Measurements from ENCODE around the gene TBX3. TPM values are rescaled to one million over a fixed set of nuclear protein-coding genes. Genes with fewer than 3 reads are reported as not detected.

TBX3 gene
- polyA plus RNA-seq, 1 of the 3 experiments (the other 2 are of a cell fraction), result 10.2 TPM

DNA sequence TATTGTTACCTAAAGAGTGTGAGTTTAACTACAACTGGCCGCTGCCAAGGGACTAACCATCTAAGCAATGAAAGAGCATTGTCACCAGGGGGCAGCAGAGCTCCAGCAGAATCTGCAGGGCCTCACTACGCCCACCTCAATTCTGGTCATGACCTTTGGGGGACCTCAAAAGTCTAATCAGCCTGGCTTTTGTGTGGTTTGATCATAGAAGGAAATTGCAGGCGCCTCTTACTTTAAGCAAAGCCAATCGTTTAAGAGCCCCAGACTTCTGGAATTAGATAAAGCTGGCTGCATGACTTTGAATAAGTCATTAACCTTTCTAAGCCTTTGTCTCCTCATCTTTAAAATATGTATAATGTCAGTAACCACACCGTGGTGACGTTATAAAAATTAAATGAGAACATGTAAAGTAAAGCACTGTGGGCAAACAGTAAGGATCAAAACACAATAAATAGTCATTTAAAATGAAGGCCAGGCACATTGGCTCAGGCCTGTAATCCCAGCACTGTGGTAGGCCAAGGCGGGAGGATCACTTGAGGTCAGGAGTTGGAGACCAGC lies 58.6 kb downstream of the TBX3 start:
- WGBS (ENCODE audit: low lambda C conversion rate), result 43% methylated on average over 7 of the region's 7 CpGs
- Histone ChIP-seq H3F3A (replicated peaks; ENCODE audit: insufficient read depth) (no peaks in the 10 kb centered on the region), H4K20me1 (ENCODE audit: insufficient read depth) (no peaks in the 10 kb centered on the region), H2AFZ (ENCODE audit: low read depth) (no peak overlapping the region), H3K9me3 (no peaks in the 10 kb centered on the region), H3K4me1 (ENCODE audit: control insufficient read depth in 1 of 2, insufficient read depth in 2 of 2, low read depth in 1 of 2, low read length in 1 of 2) (no peaks in the 10 kb centered on the region), H3K9ac (no peak overlapping the region), H3K4me3 (ENCODE audit: low read depth in 2 of 2, low read length in 1 of 2) (no peak overlapping the region; a peak in 1 of 4 replicates), H3K36me3 (replicated peaks in 1 of 2; ENCODE audit: control insufficient read depth in 1 of 2, insufficient read depth in 2 of 2, low read length in 1 of 2) (no peaks in the 10 kb centered on the region), H3K4me2 (no peak overlapping the region), H3K9me2 (no peaks in the 10 kb centered on the region), H3K79me2 (ENCODE audit: insufficient read depth) (no peaks in the 10 kb centered on the region), H3K27me3 (ENCODE audit: insufficient read depth) (no peaks in the 10 kb centered on the region), H3K27ac (ENCODE audit: low read depth in 2 of 2, low read length in 1 of 2) (no peak overlapping the region)
- POLR2A ChIA-PET, result no interaction called here
- peak; percentile 68 for DNase-seq
- TF ChIP-seq, protein P1, sequence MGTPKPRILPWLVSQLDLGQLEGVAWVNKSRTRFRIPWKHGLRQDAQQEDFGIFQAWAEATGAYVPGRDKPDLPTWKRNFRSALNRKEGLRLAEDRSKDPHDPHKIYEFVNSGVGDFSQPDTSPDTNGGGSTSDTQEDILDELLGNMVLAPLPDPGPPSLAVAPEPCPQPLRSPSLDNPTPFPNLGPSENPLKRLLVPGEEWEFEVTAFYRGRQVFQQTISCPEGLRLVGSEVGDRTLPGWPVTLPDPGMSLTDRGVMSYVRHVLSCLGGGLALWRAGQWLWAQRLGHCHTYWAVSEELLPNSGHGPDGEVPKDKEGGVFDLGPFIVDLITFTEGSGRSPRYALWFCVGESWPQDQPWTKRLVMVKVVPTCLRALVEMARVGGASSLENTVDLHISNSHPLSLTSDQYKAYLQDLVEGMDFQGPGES (IDR thresholded peaks at IDR 0.05; ENCODE audit: low read depth, low read length), result no peak
- TF ChIP-seq, protein P2, sequence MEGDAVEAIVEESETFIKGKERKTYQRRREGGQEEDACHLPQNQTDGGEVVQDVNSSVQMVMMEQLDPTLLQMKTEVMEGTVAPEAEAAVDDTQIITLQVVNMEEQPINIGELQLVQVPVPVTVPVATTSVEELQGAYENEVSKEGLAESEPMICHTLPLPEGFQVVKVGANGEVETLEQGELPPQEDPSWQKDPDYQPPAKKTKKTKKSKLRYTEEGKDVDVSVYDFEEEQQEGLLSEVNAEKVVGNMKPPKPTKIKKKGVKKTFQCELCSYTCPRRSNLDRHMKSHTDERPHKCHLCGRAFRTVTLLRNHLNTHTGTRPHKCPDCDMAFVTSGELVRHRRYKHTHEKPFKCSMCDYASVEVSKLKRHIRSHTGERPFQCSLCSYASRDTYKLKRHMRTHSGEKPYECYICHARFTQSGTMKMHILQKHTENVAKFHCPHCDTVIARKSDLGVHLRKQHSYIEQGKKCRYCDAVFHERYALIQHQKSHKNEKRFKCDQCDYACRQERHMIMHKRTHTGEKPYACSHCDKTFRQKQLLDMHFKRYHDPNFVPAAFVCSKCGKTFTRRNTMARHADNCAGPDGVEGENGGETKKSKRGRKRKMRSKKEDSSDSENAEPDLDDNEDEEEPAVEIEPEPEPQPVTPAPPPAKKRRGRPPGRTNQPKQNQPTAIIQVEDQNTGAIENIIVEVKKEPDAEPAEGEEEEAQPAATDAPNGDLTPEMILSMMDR (IDR thresholded peaks at IDR 0.05), result peak; percentile 86
- TF ChIP-seq MEF2A (IDR thresholded peaks at IDR 0.05; ENCODE audit: borderline replicate concordance, low read depth) (no peak), RAD21 (IDR thresholded peaks at IDR 0.05; ENCODE audit: low read length) (peak; percentile 86), EP300 (IDR thresholded peaks at IDR 0.05; ENCODE audit: borderline replicate concordance in 1 of 2, low read depth in 1 of 2, low read length in 1 of 2) (no peak), SMC3 (IDR thresholded peaks at IDR 0.05; ENCODE audit: low read depth, low read length) (peak; percentile 82), JUND (IDR thresholded peaks at IDR 0.05) (no peak), POLR2AphosphoS5 (IDR thresholded peaks at IDR 0.05; ENCODE audit: low read depth, low read length) (no peak), FOSL2 (IDR thresholded peaks at IDR 0.05; ENCODE audit: borderline replicate concordance, low read depth) (no peak), GATA2 (CRISPR knock-in tag; IDR thresholded peaks at IDR 0.05) (no peak), TCF12 (IDR thresholded peaks at IDR 0.05) (no peak), CHD2 (IDR thresholded peaks at IDR 0.05; ENCODE audit: low read length, partially characterized antibody) (no peak)
- TF ChIP-seq, protein P3, sequence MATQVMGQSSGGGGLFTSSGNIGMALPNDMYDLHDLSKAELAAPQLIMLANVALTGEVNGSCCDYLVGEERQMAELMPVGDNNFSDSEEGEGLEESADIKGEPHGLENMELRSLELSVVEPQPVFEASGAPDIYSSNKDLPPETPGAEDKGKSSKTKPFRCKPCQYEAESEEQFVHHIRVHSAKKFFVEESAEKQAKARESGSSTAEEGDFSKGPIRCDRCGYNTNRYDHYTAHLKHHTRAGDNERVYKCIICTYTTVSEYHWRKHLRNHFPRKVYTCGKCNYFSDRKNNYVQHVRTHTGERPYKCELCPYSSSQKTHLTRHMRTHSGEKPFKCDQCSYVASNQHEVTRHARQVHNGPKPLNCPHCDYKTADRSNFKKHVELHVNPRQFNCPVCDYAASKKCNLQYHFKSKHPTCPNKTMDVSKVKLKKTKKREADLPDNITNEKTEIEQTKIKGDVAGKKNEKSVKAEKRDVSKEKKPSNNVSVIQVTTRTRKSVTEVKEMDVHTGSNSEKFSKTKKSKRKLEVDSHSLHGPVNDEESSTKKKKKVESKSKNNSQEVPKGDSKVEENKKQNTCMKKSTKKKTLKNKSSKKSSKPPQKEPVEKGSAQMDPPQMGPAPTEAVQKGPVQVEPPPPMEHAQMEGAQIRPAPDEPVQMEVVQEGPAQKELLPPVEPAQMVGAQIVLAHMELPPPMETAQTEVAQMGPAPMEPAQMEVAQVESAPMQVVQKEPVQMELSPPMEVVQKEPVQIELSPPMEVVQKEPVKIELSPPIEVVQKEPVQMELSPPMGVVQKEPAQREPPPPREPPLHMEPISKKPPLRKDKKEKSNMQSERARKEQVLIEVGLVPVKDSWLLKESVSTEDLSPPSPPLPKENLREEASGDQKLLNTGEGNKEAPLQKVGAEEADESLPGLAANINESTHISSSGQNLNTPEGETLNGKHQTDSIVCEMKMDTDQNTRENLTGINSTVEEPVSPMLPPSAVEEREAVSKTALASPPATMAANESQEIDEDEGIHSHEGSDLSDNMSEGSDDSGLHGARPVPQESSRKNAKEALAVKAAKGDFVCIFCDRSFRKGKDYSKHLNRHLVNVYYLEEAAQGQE (IDR thresholded peaks at IDR 0.05; ENCODE audit: low read depth, low read length), result no peak
- CTCF ChIA-PET, result interaction anchor here (0.6 to 7.9 kb wide), 21 partner anchors 10 to 1453 kb away, joined by 3 to 71 read pairs (median 5); no protein-coding TSS in a partner anchor
